Heart left ventricle (tissue), 16 donors: ENCODE results near the gene PIGM. TPM values are rescaled to one million over a fixed set of nuclear protein-coding genes. Genes with fewer than 3 reads are reported as not detected.

Experiments
- ATAC-seq, 4 donors: fragments of 200-7000 bp; cut with Tn5 transposase; one replicate each; pipeline ENCODE4 v1.9.1; 2020 to 2022; ENCODE audit warnings: moderate library complexity in 4 of 4, mild to moderate bottlenecking in 3 of 4, moderate number of reproducible peaks in 1 of 4
- DNase-seq, 5 donors: peaks; one replicate each; pipeline ENCODE4 v3.0.0-alpha.2; 2020
- H3K27ac ChIP-seq, 12 donors: fragments of 200-600 bp; sonication (generic) in 4 of 12; one replicate each; pipeline versions ENCODE4 v1.5.0 to v1.8.0; 2016 to 2022; ENCODE audit warnings: mild to moderate bottlenecking in 2 of 12
- H3K27me3 ChIP-seq, 9 donors: fragments of 200-600 bp; sonication (generic) in 2 of 9; one replicate each; pipeline versions ENCODE4 v1.5.1 to v1.8.0; 2016 to 2022; ENCODE audit warnings: mild to moderate bottlenecking in 3 of 9
- H3K36me3 ChIP-seq, 9 donors: fragments of 200-600 bp; sonication (generic) in 2 of 9; one replicate each; pipeline versions ENCODE4 v1.5.0 to v1.8.0; 2018 to 2022; ENCODE audit warnings: mild to moderate bottlenecking in 2 of 9
- H3K4me1 ChIP-seq, 12 donors: fragments of 200-600 bp; sonication (generic) in 4 of 12; one replicate each; pipeline versions ENCODE4 v1.5.0 to v1.8.0; 2016 to 2022; ENCODE audit warnings: mild to moderate bottlenecking in 3 of 12
- H3K4me3 ChIP-seq, 12 donors: fragments of 200-600 bp; sonication (generic) in 4 of 12; one replicate each; pipeline versions ENCODE4 v1.5.0 to v1.8.0; 2017 to 2022; ENCODE audit warnings: mild to moderate bottlenecking in 9 of 12, moderate library complexity in 4 of 12
- H3K9me3 ChIP-seq, 12 donors: fragments of 200-600 bp; sonication (generic) in 4 of 12; one replicate each; pipeline versions ENCODE4 v1.5.0 to v1.8.0; 2016 to 2022; ENCODE audit warnings: mild to moderate bottlenecking in 1 of 12
- CTCF ChIP-seq, 12 donors: fragments of 200-600 bp; sonication (generic) in 4 of 12; IDR thresholded peaks; one replicate each; pipeline versions ENCODE4 v1.5.0 to v1.8.0; 2018 to 2022; ENCODE audit warnings: antibody characterized with exemption in 12 of 12, mild to moderate bottlenecking in 5 of 12
- POLR2A ChIP-seq, 2 donors: fragments of 450-650 bp; IDR thresholded peaks; one replicate each; pipeline ENCODE4 v1.6.1; 2017; ENCODE audit warnings: antibody characterized with exemption in 2 of 2, mild to moderate bottlenecking in 2 of 2, moderate library complexity in 2 of 2
- WGBS, 4 donors: extraction: QIAGEN DNeasy Blood & Tissue Kit in 2 of 4; methylation state at CpG; one replicate each; pipeline versions ENCODE4 v1.1.5 to v1.1.7; 2013 to 2018; 5-methylcytosine and 5-hydroxymethylcytosine counted together
- intact Hi-C, 10 donors: fragments of 100-400 bp; cut with DNase I; formaldehyde crosslinking; loops; one replicate each; pipeline versions ENCODE4 v1.11.1 to v1.14.2; 2022
- polyA plus RNA-seq, 2 donors: library from polyadenylated mRNA; stranded (reverse); fragments of 200-250 nt; gene quantifications; one replicate each; pipeline ENCODE4 v1.2.3, GENCODE V29; 2013
- total RNA-seq, 9 donors: library from RNA; depleted of rRNA in 2 of 9; stranded (reverse); fragments of >200 nt in 2 of 9; fragmentation: NEBNext Ultra II Directional in 3 of 9; extraction: Animal tissue kit (Norgen Biotek cat#: 25700) in 3 of 9; gene quantifications; one replicate each; pipeline versions ENCODE4 v1.1.0 to v1.2.4, GENCODE V29; 2016 to 2023
- donor health status: ischemic (EF 13 %, LVEDD 7.1; RV severe dilation, severe dysfunction).
- donor health status: healthy with polysubstance abuse.
- donor health status: DM: no; HTN: yes; CAD: no.
- donor health status: DM: no; HTN: no; CAD: no.
- donor health status: ischemic (EF 25% LVEDD 6.9; RV normal size, moderate dysfunction).
- donor health status: ischemic (EF 25% LVEDD 5.7; RV mildly dilated, moderate dysfunction).
- donor health status: healthy.
- donor health status: DM: yes; HTN: yes; CAD: no.
- donor health status: ischemic (EF 35%, LVEDD 5.7; RV mildly dilated, moderate dysfunction).
- donor health status: nonischemic (EF 11% LVEDD 7.7; RV severe dilation, severe dysfunction).
- donor health status: DM: yes; HTN: yes; CAD: no.
- donor health status: PGD.
- donor health status: ischemic (EF 29% LVEDD 5.4; RV normal size, mild dysfunction).
- donor health status: nonischemic (EF 23%, LVEDD 6.1; RV moderate dilation, normal function).

PIGM gene
- total and polyA plus RNA-seq, 11 donors = 1.6 to 4.1 (median 2.3) TPM

DNA sequence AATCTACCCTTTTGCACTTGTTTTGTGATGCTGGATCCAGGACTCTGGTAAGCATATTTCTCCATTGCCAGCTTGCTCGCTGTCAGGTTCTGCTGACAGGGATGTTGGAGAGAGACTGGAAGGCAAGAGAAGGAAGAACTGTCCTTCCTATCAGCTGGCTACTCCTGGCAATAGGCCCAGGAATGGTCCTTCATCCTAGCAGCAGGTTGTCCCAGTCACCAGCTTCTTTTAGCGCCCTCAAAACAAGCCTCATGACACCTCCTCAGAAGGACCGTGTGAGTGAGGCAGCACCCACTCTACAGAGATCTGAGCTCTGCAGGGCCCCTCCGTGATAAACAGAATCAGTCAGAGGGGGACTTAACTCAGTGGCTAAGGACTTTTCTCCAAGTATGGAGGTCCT lies 44.6 kb downstream of the PIGM start:
- intact Hi-C loops = no loop called here
- Histone ChIP-seq H3K36me3 (no peaks in the 10 kb centered on the region), H3K4me3 (no peak overlapping the region), H3K27ac (no peak overlapping the region), H3K4me1 (peaks cover 0 to 8% (median 0%) of the 10 kb centered on the region in 12 donors), H3K27me3 (peaks cover 0 to 10% (median 0%) of the 10 kb centered on the region in 9 donors), H3K9me3 (no peaks in the 10 kb centered on the region)
- DNase-seq (peak in 1 of 5 donors; percentile 45), ATAC-seq (peak in 2 of 4 donors; percentile 34 to 44)
- TF ChIP-seq POLR2A (IDR thresholded peaks at IDR 0.05) = no peak
- TF ChIP-seq CTCF (IDR thresholded peaks at IDR 0.05) = no peak
- WGBS, 4 donors = 16 to 39% (median 28%) methylated on average over 4 of the region's 4 CpGs

DNA sequence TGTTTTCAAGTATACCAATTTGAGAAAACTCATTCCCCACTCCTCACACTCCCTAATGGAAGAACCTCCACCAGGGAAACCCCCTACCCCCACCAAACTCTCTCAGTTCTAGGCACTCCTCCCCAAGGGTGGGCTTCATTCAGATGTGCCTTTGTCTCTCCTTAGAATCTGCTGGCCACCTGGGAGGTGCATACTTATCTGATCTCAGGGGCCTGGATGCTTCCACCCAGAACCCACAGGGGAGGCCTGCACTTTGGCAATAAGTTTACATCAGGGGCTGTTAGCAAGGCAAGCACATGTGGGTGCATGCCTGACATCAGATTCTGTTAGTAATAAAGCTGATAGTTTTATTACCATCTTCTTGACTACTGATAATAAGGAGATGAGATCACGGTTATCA lies 45.3 kb downstream of the PIGM start:
- no peak for DNase-seq
- TF ChIP-seq CTCF (IDR thresholded peaks at IDR 0.05) (no peak), POLR2A (IDR thresholded peaks at IDR 0.05) (no peak)
- no peaks in the 10 kb centered on the region for H3K36me3 ChIP-seq
- no peaks in the 10 kb centered on the region for H3K9me3 ChIP-seq
- H3K27me3 ChIP-seq = peaks cover 0 to 10% (median 0%) of the 10 kb centered on the region in 9 donors
- peaks cover 0 to 2% (median 0%) of the 10 kb centered on the region in 12 donors for H3K4me1 ChIP-seq
- no peak overlapping the region for H3K27ac ChIP-seq
- no peak for ATAC-seq
- whole genome bisulfite sequencing, 4 donors = 86 to 100% (median 92%) methylated on average over 1 of the region's 1 CpG
- intact Hi-C loops = no loop called here
- H3K4me3 ChIP-seq = no peak overlapping the region

DNA sequence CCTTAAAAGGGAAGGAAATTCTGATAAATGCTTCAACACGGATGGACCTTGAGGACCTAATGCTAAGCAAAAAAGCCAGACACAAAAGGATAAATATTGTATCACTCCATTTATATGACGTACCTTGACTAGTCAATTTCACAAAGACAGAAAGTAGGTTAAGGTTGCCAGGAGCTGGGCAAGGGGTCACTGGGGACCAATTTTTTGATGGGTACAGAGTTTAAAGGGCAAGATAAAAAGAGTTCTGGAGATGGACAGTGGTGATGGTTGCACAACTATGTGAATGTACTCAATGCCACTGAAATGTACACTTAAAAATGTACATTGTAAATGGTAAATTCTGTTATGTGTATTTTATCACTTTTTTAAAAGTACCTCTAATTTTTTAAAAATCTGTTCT lies 45.7 kb downstream of the PIGM start:
- Histone ChIP-seq H3K27me3 (peaks cover 0 to 10% (median 0%) of the 10 kb centered on the region in 9 donors), H3K4me3 (no peak overlapping the region), H3K36me3 (no peaks in the 10 kb centered on the region), H3K4me1 (no peaks in the 10 kb centered on the region), H3K9me3 (no peaks in the 10 kb centered on the region), H3K27ac (no peak overlapping the region)
- intact Hi-C loops = no loop called here
- WGBS, 4 donors = 65 to 72% (median 69%) methylated on average over 2 of the region's 2 CpGs
- ATAC-seq = no peak
- TF ChIP-seq CTCF (IDR thresholded peaks at IDR 0.05) = no peak
- TF ChIP-seq POLR2A (IDR thresholded peaks at IDR 0.05) = no peak
- DNase-seq = no peak

- Histone ChIP-seq H3K9me3 (no peaks in the 10 kb centered on the region), H3K4me3 (no peak overlapping the region), H3K27me3 (peaks cover 0 to 10% (median 0%) of the 10 kb centered on the region in 9 donors), H3K4me1 (no peaks in the 10 kb centered on the region), H3K36me3 (no peaks in the 10 kb centered on the region), H3K27ac (no peak overlapping the region)
- TF ChIP-seq CTCF (IDR thresholded peaks at IDR 0.05) (no peak), POLR2A (IDR thresholded peaks at IDR 0.05) (no peak)
- 90 to 96% (median 95%) methylated on average over 6 of the region's 6 CpGs for WGBS, 4 donors
- ATAC-seq = no peak
- DNase-seq = no peak
- intact Hi-C loops = no loop called here
Measured at GRCh38 chr1:159985473-159985872, 46.3 kb downstream of the PIGM start.
